IPS-11a (cell line): ENCODE data around the gene UMPS.

Experiments used
- H3K4me3 ChIP-seq: one replicate; pipeline ENCODE4 v1.5.1; 2013; ENCODE audit warnings: low read depth, low read length, control low read depth

Gene UMPS

DNA sequence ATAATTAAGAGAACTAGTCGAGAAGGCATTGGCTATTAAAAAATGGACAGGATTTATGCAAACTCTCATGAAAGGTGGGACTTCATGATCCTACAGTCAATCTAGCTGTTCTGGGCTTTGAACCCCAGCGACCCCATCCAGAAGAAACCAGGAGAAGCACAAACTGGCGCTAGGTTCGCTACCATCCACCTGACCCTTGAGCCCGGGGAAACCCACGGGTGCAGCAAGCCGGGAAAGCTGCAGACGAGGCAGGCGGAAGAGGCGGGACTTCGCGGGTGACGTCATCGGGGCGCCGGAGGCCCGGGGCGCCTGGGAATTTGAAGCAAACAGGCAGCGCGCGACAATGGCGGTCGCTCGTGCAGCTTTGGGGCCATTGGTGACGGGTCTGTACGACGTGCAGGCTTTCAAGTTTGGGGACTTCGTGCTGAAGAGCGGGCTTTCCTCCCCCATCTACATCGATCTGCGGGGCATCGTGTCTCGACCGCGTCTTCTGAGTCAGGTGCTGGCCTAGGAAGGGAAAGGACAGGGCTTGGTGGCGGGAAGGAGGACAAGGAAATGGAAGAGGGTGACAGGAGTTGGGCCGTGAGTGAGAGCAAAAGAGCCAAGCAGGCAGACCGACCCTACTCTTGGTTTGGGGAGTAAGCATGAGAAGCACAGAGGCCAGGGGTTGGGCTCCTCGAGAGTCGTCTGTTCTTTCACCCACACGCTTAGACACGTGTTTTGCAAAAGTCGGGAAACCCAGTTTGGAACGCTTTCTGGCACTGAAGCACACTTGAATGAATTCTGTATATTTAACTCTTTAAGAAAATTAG is at the start of gene UMPS:
Gene UMPS, plus strand, starts transcription at position 324 of the 812 bp plus-strand sequence. Its CDS starts 20 bp downstream, at position 344.
- H3K4me3 ChIP-seq = peak within 1 kb of the TSS; percentile 89

DNA sequence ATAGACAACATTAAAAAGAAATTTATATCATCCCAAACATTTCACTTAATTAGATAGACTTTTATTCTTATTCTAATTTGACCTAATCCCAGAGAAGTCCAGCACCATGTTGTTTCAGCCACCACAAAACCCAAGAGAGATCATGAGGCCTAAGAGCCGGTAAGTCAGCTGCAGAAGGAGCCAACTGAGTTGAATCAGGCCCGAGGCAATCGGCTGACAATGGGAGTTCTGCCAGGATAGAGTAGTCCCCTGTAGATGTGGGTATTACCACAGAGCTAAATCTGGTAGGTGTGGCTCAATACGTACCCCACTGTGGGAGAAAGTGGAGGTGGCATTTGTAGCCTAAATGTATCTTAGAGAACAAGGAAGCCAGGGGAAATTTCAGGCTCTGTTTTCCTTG is 49.7 kb upstream of the UMPS start:
- no peak overlapping the region for H3K4me3 ChIP-seq

DNA sequence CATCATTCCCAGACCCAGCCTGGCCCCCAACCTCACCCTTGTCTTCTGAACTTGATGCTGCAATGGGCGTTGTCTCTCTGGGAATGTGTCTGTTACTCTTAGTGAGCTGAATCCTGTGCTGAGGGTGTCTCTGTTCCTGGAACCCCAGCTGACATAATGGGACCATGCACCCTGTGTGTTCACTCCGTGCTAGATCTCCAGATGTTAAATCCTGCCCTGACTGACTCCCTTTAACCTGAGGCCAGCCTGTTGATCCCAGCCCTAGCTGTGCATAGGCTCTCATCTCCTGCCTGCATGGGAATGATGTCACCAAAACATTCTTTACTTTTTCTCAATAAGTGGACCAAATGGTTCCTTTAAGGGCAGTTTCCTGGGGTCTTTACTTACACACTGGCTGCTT is 48.0 kb upstream of the UMPS start:
- H3K4me3 ChIP-seq = no peak overlapping the region

DNA sequence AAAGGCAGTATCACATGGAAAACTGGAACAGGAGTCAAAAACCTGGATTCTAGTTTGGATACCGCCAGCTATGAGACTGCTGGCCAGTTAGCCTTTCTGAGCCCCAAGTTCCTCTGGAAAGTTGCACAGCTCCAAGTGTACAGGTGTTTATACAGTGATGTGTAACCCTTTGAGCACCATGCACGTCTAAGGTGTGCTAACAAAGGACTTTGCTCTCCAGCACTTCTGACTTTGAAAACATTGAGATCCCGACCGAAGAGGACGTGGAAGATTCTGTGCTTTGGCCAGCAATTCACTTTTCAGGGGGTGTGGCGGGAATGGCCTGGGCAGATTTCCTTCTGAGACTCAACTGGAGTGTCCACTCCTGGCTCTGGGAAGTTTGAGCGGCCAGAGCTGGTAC is 45.8 kb upstream of the UMPS start:
- no peak overlapping the region for H3K4me3 ChIP-seq

DNA sequence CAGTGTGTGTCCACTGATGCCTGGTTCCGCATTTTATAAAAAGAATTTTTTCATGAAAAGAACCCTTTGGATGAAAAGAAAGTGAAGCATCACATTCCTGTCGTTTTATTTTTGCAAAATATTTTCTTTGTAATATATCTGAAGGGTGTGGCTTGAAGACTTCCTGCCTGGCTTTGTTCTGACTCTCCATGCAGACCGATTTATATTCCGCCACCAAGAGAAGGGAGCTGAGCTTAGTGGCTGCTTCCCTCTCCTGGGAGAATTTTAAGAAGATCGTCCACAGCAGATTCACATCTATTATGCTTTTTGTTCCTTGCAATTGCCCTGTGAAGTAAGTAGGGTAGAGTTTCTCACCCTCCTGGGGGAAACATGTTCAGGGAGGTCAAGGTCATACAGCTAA is 45.2 kb upstream of the UMPS start:
- H3K4me3 ChIP-seq = no peak overlapping the region

DNA sequence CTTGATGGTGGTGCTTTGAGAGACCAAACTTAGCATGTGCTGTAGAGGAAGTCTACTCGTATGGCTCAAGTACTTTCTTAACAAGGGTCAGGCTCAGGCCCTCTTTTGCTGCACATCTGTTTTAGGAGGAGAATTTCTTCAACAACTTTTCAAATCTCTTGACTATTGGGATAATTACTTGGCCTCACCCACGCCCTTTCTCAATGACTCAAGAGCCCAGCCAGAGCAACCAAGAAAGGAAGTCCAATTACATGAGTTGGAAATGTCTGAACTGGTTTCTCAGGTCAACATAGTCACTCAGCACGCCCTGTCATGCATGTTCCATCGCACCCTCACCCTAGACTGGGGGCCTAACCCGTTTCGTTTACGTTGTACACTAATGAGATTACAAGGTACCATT is 44.8 kb upstream of the UMPS start:
- H3K4me3 ChIP-seq = no peak overlapping the region

DNA sequence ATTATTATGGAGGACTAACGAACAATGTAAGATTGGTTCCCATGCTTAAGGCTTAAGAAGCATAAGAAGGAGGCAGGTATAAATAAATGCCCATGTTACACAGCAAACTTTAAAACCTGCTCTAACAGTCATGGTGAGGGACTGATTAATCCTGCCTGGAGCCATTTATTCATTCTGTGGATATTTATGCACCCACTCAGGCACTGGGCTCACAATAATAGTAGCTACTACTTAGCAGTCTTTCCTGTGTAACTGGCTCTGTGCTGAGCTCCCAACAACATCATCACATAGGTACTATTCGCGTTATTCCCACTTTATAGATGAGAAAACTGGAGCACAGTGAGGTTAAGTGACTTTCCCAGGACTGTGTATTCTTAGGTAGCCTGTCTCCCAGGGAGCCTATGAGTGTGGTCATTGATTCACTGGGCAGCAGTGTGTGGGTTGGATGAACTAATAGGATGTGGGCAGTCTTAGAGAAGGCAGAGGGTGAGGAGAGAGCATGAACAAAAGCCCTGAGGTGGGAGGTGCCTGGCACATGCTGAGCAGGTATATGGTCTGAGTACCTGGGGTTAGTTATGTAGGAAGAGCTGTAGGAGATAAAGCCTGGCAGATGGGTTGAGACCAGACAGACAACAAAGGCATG is 44.1 kb upstream of the UMPS start:
- H3K4me3 ChIP-seq = no peak overlapping the region

DNA sequence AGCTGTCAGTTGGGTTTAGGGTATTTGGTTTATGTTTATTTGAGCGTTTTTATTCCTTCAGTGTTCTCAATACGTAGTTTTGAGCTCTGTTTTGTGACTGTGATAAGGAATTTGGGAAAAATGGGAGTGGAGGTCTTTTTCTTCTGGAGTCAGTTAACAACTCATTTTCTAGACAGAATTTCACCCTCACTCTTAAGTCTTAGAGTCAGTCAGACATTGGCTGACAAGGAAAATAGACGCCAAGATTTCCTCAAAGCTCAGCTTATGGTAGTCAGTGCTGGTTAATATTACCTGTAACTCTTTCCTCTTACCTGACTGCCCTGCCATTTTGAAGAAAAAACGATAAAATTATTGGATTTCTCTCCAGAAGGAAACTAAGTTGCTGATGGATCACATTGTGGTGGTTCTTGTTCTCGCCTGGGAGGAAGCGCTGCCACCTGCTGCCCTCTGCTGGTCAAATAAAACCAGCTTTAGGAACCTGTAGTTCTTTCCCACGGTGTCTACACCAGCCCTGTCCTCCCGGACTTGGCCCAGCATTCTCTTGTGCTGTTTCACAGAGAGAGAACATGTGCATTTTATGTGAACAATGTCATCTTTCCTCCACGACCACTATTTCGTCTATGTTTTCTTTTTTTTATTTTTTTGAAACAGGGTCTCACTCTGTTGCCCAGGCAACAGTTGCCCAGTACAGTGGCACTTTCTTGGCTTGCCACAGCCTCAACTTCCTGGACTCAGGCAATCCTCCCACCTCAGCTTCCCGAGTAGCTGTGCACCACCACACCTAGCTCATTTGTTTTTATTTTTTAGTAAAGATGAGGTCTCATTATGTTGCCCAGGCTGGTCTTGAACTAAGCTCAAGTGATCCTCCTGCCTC is 41.4 kb upstream of the UMPS start:
- H3K4me3 ChIP-seq = no peak overlapping the region

DNA sequence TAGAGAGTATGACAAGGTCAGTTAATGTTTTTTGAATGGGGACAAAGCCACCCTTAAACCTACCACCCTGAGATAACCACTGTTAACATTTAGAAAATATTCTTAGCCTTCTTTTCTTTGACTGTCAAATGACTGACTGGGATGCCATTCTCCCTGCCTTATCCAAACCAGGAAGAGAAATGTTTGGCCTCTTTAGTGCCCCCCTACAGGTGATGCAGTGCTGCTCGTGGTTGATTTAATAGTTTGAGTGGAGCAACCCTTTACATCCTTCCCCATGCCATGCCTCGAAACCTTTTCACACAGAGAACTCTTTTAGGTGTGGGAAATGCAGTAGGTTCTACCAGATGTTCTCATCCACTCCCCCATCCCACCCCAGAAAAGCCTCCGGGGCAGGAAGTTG is 38.7 kb upstream of the UMPS start:
- no peak overlapping the region for H3K4me3 ChIP-seq

DNA sequence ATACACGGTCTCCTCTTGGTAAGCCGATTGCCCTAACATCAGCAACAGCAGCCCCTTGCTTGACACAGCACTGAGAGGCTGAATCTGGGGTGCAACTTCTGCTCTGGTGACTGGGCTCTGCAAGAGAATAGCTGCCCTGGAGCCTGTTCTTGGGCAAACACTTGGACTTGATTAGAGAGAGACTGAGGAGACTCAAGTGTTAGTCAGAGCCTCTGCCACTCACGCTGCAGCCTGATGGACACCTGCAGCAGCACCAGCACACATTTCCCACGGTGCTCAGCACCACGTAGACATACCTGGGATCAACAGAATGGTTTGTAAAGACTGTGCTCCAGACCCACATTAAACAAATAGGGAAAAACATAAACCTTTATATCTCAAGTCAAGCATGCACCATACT is 35.8 kb upstream of the UMPS start:
- no peak overlapping the region for H3K4me3 ChIP-seq

DNA sequence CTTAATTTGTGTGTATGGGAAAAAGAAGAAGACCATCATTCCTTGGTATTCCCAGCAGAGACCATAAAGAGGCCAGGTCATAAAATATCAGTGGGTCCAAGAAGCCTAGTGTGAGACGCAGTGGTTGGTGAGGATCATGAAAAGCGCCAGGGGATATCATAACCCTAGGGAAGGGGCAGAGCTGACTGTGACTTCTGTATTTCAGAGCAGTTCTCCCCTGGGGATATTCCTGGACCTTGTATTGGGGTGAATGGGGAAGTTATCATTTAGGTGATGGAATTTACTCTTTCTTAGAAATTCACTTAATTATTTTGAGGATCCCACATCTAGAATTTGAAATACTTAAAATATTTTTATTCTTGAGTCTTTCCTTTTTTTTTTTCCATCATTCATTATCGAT is 34.9 kb upstream of the UMPS start:
- no peak overlapping the region for H3K4me3 ChIP-seq

DNA sequence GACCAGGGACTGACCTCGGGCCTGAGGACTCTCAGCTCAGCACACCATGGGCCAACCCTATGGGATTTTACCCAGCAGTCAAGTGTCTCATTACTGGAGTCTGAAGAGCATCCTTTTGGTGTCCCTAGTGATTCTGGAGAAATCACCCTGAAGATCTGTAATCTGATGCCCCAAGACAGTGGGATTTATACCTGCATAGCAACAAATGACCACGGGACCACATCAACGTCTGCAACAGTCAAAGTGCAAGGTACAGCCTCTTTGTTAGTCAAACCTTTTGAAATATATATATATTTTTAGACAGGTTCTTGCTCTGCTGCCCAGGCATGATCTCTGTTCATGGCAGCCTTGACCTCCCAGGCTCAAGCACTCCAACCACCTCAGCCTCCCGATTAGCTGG is 34.2 kb upstream of the UMPS start:
- H3K4me3 ChIP-seq = no peak overlapping the region

DNA sequence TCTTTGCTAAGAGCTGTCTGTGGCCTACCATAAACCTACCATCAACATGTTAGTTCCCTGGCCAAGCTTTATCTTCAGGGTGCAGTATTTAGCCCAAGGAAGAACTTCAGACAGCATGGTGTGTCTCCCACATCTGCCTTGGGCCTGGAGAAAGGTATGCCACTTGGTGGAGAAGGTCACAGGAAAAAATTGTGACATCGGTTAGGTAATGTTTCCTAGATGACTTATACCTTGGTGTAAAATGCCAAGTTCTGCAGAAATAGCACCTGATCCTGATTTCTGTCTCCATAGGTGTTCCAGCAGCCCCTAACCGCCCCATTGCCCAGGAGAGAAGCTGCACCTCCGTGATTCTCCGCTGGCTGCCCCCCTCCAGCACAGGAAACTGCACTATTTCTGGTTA is 33.0 kb upstream of the UMPS start:
- H3K4me3 ChIP-seq = no peak overlapping the region

DNA sequence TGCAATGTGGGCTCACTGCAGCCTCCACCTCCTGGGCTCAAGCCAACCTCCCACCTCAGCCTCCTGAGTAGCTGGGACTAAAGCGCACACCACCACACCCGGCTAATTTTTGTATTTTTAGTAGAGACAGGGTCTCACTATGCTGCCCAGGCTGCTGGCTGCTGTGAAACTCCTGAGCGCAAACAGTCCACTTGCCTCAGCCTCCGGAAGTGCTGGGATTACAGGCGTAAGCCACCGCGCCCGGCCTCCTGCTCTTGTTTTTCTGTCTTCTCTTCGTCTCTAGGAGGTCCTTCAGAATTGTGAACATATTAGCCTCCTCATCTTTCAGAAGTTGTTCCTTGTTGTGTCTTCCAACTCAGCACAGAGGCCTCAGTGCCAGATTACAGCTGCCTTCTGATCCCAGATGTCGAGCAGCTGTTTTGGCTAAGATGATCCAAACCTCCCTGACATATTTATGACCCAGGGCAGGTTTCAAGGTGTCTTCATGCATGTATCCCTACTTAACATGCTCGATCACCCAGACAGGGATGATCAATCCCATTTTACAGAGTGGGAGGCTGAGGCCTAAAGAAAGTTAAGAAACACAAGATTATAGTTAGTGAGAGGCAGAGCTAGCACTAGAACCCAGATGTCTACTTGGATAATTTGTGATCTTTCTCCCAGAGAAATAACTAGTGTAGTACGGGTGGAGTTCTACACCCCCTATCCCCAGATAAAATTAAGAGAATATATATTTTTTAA is 32.1 kb upstream of the UMPS start:
- no peak overlapping the region for H3K4me3 ChIP-seq

DNA sequence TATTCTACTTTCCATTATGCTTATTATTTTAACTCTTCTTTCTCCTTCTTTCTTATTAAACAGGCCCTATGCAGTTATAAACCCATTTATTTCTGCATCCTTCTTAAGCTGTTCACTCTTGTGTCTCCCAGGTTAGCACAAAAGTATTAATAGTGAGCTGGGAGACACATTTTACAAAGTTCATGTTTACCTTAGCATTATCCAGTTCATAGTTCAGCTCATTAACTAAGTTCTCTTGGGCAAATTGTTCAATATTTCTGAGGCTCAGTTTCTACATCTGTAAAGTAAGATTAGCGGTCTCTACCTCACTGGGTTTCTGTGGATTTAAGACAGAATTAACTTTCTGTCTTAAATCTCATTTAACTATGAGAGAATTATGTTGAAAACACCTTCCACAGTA is 31.2 kb upstream of the UMPS start:
- no peak overlapping the region for H3K4me3 ChIP-seq

DNA sequence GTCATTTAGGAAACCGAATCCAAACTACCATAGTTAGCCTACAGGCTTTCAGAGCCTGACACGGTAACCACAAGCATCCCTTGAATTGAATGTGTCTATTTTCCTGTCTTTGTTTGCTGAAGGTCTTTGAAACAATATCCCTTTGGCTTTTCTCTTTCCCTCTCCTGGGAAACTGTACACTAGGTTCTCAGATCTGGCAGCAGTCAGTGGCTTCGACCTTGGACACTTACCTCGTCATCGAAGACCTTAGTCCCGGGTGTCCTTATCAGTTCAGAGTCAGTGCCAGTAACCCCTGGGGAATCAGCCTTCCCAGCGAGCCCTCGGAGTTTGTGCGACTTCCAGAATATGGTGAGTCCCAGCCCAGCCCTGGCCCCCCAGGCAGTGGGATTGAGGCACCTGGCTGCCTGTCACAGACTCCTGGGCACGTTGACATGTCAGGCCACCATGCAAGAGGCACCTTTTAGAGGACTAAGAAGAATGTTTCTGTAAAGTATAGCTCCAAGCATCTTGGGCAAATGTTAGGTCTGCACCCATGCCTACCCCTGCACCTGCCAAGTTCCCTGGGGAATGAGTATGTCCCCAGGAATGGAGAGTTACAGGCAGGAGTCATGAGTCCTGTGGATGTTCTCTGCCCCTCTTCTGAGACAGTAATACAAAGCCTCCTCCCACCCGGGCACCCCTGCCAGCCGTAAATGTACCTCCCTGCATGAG is 30.4 kb upstream of the UMPS start:
- no peak overlapping the region for H3K4me3 ChIP-seq

DNA sequence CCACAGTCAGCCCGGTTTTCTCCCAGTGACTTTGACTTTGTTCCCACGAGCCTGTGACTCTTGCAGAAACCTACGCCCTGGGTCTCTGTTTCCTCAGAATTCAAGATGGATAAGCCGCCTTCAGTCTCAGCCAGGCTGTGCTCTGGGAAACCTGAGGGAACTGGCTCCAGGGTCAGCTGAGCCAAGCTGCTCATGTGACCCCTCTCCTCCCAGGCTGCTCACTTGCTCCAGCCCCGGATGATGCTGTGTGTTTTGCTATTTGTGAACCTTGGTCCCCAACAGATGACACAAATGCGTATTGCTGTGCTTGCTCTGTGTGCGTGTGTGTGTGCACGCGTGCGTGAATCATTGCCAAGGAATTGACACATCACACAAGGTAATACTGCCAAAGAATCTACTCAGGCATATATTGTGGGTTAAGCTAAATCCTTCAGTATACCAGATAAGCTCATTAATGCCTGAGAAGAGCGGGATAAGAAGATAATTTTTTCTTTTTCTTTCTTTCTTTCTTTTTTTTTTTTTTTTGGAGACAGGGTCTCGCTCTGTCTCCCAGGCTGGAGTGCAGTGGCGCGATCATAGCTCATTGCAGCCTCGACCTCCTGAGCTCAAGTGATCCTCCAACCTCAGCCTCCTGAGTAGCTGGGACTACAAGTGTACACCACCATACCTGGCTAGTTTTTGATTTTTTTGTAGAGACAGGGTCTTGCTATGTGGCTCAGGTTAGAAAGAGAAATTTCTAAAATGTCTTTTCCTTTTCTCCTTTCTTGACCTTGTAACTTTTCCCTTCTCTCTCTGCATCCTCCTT is 29.2 kb upstream of the UMPS start:
- no peak overlapping the region for H3K4me3 ChIP-seq

DNA sequence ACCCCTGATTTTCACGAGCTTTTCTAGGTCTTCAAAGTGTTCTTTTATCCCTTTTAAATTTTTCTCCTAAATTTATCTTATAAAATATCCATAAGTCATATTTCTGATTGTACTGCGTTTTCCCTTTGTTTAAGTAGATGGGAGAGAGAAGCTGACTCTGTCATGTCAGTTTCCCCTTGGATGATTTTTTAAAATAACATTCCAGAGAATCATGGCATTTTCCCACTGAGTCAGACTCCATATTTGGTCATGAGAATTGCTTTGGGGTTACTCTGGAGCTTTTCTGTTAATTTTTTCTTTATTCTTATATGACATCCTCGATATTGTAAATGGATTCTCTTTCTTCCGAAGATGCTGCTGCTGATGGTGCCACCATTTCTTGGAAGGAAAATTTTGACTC is 28.6 kb upstream of the UMPS start:
- no peak overlapping the region for H3K4me3 ChIP-seq

DNA sequence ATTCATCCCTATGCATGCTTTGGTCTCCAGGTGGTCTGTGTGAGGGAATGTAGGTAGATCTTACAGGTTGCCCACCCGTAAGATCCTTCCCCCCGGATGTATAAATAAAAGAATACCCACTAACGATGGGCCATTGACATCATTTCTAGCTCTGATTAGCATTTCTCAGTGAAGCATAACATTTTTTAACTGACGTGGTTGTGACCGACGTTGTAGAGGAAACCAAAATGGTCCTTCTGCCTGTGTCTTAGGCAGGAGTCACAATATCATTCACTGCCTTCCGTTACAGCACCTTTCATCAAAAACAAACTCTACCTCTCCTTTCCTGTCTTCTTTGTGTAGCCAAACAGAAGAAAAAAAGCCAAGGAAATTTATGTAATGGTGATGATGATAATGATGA is 27.3 kb upstream of the UMPS start:
- H3K4me3 ChIP-seq = no peak overlapping the region

DNA sequence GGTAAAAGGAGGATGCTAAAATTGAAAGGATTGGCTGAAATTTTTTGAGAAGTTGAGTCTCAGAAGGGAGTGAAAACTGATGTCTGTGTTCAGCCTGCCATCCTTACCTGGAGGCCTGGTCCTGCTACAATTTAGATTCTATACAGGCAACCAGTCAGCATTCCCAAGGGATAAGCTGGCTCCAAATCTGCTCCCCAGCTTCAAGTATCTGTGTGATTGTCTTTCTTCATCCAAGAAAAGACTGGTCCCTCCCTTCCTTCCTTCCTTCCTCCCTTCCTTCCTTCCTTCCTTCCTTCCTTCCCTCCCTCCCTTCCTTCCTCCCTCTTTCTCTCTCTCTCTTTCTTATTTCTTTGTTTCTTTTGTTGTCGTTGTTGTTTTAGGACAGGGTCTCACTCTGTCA is 24.7 kb upstream of the UMPS start:
- no peak overlapping the region for H3K4me3 ChIP-seq
